HG03439 (cell line): ENCODE results near the gene SLC8A1.

Source experiments
- ATAC-seq: cut with Tn5 transposase; IDR thresholded peaks from one replicate; pipeline ENCODE4 v1.9.1; 2021; ENCODE audit warnings: mild to moderate bottlenecking, moderate library complexity; ENCODE audit not compliant: unreplicated experiment

SLC8A1 gene

DNA sequence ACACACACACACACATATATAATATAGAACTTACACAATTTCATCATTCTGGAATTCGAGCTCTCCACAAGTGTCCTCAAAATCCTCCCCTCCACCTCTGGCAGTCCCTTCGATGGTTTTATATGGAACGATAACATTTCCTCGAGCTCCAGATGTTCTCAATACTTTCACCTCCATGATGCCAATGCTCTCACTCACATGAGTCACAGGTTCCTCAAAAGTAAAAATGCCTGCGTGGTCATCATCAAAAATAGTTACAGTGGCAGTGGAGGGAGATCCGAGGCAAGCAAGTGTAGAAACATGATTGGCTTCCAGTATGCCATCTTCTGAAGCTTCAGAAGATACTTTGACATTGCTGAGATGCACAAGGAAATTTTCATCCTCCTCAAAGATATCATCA lies 23.5 kb downstream of the SLC8A1 start:
- ATAC-seq = no peak

DNA sequence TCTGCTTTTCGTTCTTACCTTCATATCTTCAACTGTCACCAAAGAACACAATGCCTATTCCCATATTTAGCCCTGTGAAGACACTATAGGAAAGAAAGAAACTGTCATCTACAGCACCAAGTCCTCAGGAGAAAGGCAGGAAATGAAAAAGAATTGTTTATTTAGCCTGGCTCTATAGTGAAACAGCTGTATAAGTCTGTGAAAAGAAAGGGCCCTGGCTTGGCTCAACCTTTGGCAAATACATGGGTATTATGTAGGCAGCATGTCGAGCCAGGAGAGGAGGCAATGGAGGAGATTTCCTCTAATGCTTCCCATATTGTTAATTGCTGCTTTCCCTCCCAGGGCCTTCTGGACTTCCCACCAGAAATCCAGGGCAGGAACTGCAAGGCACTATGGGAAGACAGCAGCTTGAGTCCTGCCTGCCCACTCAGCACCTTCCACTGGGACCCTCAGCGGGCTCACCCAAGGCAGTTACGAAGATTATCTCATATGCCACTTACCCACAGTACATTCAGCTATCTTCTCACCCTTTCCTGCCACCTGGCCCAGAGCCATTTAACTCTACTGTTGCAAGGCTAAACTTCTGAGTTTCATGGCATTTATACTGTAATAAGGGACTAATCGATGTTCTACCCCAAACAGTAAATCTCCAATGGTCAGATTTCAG lies 30.1 kb downstream of the SLC8A1 start:
- ATAC-seq = no peak

DNA sequence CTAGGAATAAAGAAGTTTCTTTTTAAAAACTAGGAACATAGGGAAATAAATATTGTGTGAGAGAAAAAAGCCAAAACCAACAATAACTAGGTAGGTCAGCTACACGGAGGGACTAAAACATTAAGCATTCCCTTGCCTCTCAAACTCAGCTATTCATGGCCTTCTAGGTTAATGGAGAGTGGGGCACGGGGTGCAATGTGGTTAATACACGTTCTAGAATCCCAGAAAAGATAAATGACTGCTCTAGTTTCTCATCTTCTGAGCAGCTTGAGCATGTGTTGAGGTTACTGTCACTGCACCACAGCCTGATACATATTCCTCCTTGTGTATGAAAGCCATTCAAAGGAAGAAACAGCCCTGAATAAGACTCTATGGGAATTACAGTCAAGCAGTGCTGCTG lies 31.4 kb downstream of the SLC8A1 start:
- no peak for ATAC-seq

DNA sequence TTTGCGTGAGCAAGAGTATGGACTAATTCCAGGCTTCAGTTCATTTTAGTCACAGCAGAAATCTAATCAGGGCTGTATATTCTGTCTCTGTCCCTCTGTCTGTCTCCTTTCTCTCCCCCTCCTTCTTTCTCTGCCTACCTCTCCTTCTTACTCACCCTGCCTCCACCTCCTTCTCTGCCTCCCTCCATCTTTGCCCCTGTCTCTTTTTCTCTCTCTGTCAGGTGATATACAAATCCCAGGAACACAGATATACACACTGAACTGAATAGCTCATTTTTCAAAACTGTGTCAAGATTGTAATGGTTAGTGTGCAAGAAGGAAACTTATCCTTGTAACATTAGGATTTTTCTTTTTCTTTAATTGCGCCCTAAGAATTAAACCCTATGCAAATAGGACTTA lies 32.5 kb downstream of the SLC8A1 start:
- ATAC-seq = no peak

DNA sequence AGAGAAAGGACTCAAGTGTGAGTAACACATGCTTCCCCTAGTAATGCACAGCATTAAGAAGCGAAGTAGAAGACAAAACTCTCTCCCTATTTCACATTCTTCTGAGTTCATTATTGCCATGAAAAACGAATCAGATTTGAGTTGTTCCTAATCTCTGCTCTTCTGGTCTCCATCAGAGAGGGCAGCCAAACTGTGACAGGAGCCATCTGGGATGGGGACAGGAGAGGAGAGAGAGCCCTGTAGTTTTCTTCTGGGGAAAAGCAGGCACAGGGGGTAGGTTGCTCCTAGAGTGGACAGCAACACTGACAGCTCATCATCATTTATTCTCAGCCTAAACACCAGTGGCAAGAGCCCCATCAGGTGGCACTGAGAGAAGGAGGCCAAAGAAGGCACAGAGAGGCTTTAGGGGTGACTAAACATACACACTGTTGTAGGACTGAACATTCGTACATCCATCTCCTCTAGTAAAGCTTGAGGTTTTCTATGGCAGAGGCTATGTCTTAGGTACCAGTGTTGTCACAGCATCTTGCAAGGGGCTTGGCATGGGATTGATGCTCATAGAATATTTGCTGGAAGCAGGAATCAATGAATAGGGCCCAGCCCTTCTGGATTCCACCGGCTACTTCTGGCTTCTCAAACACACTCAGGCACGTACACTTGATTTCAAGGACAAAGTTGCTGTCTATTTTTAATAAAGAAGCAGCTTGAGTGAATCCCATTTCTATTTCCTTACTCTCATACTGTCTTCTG lies 33.1 kb downstream of the SLC8A1 start:
- ATAC-seq = no peak

DNA sequence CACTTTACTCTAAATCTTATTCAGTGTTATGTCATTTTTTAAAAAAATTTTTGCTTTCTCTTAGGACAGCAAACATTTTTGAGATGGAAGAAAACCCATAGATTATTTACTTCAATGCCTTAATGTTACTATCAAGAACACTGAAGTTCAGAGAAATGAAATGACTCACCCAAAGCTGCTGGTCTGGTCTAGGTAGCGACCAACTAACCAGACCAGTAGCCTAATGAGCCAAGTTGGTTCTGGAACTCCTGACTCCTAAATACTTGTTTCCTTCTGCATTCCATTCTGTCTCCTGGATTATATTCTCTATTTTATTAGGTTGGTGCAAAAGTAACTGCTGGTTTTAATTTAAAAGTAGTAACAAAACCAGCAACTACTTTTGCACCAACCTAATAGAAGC lies 35.4 kb downstream of the SLC8A1 start:
- no peak for ATAC-seq

DNA sequence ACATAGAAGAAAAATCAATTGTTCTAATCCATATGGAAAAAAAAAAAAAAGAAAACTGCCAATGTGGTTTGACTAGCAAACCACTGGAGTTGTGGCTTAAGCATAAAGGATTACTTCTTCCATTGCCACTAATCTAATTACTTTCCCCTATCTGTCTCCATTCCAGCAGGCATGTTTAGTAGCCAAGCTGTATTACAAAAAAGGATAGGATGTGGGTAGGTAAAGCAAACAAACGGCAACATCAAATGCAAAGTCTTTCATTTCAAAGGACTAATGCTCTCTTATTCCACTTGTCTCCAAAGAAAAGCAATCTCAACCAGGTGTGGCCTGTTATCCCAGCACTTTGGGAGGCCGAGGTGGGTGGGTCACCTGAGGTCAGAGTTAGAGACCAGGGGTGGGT lies 36.5 kb downstream of the SLC8A1 start:
- ATAC-seq = no peak

DNA sequence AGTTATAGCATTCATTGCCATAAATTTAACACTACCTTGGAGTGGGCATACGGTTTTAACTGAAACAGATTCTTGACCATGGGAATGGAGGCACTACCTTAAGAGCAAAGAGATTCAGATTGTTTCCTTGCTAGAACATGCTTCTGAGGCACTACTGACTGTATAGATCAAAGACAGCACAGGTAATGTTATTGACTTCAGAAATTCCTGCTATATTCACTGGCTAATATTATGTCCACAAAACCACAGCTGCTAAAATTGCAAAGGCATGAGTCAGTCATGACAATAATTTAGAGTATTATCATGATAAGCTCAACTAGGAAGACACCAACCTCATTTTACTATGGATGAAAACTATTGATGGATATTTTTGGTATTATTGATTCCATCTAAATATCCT lies 39.4 kb downstream of the SLC8A1 start:
- ATAC-seq = no peak

DNA sequence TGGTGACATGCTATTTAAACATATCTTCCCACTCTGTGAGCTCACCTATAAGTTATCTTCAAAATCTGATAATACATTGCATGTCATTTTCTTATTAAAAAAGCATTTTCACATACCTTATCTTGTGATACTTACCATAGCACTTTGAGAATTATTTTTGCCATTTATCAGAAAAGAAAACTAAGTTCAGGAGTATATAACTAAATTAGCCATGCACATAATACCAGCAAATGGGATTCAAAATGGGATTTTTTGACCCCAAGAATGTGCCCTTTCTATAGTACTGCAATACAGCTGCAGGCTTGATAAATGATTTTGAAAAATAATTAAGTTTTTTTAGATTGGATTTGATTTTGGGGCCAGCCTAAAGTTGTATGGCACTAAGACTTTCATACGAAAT lies 41.2 kb downstream of the SLC8A1 start:
- ATAC-seq = no peak

DNA sequence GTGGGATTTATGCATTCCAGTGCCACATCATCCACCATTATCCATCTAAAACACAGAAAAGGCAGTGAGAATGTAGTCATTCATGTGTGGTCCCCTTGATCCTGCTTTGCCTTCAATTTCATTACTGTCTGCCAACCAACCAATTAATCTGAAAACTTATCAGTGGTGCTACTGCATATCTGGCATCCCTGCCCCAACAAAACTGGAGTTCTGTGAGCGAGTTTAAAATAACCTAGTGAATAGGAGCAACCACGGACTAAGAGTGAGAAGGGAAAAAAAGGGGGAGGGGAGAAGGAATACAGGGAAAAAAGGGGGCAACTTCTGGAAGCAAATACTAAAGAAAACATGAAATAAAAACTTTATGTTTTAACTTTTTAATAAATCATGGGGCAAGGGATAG lies 42.2 kb downstream of the SLC8A1 start:
- ATAC-seq = no peak

DNA sequence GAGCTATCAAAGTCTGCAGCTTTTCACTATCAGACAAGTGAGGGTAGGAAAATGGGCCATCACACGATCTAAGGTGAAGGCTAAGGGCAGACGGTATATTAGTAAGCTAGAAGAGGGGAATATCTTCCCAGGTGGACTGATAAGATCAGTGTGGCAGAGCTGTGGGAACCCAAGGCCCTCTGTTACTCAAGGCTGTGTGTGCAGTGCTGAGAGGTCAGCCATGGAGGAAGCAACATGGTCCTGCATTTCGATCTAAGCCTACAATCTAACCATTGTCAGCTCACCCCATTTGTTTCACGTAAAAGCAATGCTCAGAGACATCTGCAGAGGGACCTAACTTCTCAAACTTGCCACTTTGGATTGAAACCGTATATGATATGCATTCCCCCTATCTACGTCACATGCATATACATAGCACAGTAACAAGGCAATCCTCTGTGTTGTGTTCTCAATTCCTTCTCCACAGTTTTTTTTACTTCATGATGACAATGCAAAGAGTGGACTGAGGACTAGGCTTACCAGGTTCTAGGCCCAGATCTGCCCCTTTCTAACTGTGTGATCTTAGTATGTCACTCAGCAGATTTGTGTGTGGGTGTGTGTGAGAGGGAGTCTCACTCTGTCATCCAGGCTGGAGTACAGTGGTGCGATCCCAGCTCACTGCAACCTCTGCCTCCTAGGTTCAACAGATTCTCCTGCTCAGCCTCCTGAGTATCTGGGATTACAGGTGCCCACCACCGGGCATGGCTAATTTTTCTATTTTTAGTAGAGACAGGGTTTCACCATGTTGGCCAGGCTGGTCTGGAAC lies 45.2 kb downstream of the SLC8A1 start:
- no peak for ATAC-seq

DNA sequence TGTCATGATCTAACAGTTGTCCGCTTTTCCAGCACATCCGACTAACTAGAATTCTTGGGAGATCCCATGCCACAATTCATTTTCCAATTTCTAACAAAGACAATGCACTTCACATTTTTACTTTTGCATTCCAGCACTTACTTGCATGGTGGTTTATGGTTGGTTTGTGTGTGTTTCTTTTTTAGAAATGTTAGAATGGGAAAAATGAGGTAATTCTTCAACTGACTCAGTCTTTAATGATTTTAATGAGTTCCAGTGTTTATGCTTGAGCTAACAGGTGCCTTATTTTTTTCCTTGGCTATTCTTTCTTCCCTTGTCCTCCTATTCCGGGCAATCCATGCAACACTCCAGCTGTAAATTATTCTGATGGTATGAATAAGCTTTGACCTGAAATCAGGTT lies 46.4 kb downstream of the SLC8A1 start:
- no peak for ATAC-seq

DNA sequence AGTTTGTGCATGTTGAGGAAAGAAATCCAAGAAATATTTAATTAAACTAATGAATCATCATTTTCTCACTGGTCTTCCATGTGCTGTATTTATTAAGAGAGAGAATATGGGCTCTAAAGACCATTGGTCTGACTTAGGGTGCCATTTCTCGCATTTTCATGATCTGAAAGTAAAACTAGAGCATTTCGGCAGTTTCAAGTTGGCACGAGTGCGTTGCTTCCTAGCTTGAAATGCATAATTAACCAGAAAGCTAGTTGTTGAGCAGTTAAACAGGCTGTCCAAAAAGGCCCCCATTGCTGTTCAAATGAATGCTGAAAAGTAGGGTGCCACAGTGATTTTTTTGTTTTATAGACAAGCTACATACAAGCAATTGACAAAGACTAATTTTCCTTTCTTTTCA lies 47.4 kb downstream of the SLC8A1 start:
- no peak for ATAC-seq

DNA sequence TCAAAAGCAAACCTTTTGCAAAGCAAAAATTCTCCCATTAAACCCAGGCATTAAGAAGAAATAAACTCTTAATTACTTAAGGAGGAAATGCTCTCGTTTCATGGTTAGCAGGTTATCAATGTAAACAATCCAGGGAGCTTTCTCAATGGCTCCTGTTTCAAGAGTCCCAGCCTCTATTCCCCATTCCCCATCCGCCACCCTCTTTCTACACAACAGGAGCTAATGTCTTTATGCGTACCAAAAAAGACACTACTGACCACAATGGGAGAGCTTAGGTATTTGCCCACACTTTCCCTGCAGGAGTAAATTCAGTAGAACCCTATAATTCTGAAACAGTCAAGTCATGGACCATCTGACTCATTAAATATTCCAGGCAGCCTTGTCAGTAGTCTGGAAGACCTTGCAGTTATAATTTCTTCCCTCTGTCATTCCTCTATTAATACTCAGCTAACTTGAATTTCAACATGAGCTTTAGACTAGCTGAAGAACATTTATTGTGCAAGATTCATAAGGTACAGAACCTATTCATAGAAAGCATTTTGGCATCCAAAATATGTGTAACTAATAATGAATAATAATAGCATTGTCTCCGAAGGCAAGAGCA lies 48.6 kb downstream of the SLC8A1 start:
- no peak for ATAC-seq

DNA sequence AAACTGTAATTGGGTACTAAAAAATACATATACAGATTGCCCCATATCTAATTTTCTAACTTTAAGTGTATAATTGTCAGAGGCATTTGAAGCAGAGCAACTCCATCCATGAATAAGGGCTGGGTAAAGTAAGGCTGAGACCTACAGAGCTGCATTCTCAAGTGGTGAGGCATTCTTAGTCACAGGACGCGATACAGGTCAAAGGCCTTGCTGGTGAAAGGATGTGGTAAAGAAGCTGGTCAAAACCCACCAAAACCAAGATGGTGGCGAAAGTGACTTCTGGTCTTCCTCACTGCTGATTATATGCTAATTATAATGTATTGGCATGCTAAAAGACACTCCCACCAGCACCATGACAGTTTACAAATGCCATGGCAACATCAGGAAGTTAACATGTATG lies 50.0 kb downstream of the SLC8A1 start:
- no peak for ATAC-seq

DNA sequence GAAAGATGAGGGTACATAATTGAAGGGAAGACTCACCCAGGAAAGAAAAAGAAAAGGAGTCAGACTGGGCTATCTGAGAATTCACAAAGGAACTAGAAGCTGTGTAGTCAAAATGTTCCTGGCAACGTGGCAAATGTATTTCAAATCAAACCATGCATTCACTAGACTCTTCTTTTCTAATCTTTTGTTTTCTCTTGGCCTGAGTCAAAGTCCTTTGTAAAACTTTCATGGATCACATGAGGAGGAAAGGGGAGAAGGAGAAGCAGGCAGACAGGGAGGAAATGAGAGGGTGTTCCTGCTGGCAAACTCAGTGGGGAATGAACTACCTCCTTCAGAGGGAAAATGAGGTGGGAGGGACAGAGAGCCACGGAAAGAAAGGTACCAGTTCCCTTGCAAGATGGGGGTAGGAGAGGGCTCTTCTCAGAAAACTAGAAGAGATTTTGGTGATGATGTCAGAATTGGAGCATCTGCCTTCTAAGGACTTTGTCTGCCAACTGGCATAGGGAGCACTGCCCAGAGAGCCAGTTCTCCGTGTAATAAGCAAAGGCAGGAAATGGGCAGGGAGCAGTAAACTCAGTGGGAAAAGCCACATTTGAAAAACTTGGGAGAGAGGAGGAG lies 51.4 kb downstream of the SLC8A1 start:
- no peak for ATAC-seq

DNA sequence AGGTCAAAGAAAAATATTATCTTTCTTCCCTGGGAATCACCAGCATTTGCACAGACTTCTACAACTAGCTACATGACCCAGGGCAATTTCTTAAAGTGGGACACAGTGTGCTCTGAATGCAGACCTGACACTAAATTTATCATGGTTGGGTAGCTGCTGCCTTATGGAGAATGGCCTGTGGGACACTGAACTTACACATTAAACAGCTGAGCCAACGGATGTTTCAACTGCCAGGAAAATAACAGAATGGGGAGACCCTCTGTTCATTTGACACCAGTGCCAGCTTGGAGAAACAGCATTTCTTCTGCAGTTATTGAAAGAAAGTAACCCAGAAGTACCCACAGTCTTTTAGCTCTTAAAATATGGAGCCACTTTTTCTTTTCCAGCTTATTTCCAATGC lies 54.1 kb downstream of the SLC8A1 start:
- no peak for ATAC-seq

DNA sequence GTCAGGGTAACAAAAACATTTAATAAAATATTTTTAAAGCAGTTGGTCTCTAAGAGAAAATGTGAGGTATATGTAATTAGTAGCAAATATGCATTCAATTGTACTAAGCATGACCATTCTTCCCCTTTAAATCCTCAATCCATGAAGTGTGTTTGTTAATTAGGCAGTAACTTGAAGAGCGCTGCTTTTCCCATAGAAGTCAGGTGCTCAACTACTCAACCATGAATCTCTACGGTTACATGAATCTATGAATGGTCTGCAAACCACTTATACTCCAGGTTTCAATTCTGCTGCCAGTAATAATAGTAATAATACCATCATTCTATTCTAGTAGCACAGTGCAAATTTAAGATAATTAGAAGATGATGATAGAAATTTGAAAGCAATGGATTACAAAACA lies 55.8 kb downstream of the SLC8A1 start:
- no peak for ATAC-seq

DNA sequence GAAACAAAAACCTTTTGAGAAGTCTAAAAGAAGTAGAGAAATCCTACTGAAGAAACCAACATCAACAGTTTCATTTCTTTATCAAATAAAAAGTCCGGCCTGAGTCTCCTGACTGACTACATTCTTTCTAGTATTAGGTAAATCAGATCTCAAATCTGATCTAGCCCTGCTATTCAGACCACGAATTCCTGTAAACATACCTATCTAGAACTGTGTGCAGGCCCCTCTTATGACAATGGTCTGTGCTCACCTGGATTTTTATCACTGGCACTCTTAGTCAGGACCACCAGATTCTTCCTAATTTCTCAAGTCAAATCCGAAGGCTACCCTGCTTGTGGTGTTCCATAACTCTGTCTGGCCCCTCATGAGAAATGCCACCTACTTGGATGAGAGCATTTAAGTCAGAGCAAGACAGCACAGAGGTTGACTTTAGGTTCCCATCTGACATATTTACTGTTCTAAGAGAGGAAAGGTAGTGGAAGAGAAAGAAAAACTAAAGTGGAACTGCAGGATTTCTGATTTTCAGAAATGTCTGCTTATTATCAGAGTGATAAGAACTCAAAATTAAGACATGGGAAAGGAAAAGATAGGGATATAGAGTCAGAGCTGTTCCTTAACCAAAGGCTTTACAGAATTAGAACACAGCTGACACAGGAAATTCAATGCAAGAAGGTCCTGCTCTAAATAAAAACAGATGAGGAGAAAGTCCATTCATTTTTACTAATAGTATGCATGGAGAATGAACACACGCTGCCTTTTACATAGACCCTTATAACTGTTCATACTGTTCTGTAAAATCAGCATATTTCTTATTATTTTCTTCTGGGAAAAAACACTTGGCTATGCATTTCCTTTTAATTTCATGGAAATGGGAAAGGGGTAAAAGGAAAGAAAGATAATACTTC lies 56.5 kb downstream of the SLC8A1 start:
- no peak for ATAC-seq

DNA sequence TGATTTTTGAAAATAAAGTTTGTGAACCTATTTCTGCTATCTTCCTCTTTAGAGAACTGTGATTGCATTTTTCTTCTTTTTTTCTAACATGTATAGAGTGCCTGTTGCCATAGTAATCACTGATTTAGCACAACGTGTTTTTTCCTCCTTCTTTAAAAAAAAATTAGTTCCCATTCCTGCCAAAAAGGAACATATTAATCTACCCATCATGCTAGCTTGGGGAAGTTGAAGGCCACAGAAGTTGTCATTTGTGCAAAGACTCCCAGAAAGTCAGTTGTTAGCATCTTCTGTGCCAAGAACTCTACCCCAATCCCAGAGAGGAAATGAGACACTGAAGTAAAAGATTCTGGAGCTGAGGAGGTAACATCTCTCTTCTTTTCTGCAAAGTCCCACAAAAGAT lies 57.3 kb downstream of the SLC8A1 start:
- no peak for ATAC-seq
